Measurements from ENCODE around the gene PCDHA10. TPM values are rescaled to one million over a fixed set of nuclear protein-coding genes. Genes with fewer than 3 reads are reported as not detected.
"Not testable (repeated sequence)": the region's sequence is repeated elsewhere in the genome, so short reads cannot be mapped to it uniquely, and the experiment has no call there.

PCDHA10 gene, protein sequence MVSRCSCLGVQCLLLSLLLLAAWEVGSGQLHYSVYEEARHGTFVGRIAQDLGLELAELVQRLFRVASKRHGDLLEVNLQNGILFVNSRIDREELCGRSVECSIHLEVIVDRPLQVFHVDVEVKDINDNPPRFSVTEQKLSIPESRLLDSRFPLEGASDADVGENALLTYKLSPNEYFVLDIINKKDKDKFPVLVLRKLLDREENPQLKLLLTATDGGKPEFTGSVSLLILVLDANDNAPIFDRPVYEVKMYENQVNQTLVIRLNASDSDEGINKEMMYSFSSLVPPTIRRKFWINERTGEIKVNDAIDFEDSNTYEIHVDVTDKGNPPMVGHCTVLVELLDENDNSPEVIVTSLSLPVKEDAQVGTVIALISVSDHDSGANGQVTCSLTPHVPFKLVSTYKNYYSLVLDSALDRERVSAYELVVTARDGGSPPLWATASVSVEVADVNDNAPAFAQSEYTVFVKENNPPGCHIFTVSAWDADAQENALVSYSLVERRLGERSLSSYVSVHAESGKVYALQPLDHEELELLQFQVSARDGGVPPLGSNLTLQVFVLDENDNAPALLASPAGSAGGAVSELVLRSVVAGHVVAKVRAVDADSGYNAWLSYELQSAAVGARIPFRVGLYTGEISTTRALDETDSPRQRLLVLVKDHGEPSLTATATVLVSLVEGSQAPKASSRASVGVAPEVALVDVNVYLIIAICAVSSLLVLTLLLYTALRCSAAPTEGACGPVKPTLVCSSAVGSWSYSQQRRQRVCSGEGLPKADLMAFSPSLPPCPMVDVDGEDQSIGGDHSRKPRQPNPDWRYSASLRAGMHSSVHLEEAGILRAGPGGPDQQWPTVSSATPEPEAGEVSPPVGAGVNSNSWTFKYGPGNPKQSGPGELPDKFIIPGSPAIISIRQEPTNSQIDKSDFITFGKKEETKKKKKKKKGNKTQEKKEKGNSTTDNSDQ
- polyA plus RNA-seq (ENCODE audit: insufficient read length in 12 of 12): under 1 TPM in 10 of 12 donors, not detected in 2; 0.04 to 0.25 (median 0.10) TPM
- long read RNA-seq, donor 1, full-length matches to known transcripts: 3 of 3 reads
- long read RNA-seq, donor 1, partial matches to known transcripts: 0 of 3 reads
- long read RNA-seq, donor 1, other reads (novel, unspliced or antisense): 0 of 3 reads
- long read RNA-seq, donor 2: 0 reads
- long read RNA-seq, donor 3: 0 reads
- long read RNA-seq, donor 4, full-length matches to known transcripts: 1 of 1 reads
- long read RNA-seq, donor 4, partial matches to known transcripts: 0 of 1 reads
- long read RNA-seq, donor 4, other reads (novel, unspliced or antisense): 0 of 1 reads
- long read RNA-seq, donor 5: 0 reads
- long read RNA-seq, donor 6: 0 reads
- long read RNA-seq, donor 7: 0 reads
- long read RNA-seq, donor 8: 0 reads
- long read RNA-seq, donor 9: 0 reads
- long read RNA-seq, donor 10: 0 reads
- long read RNA-seq, donor 11: 0 reads

DNA sequence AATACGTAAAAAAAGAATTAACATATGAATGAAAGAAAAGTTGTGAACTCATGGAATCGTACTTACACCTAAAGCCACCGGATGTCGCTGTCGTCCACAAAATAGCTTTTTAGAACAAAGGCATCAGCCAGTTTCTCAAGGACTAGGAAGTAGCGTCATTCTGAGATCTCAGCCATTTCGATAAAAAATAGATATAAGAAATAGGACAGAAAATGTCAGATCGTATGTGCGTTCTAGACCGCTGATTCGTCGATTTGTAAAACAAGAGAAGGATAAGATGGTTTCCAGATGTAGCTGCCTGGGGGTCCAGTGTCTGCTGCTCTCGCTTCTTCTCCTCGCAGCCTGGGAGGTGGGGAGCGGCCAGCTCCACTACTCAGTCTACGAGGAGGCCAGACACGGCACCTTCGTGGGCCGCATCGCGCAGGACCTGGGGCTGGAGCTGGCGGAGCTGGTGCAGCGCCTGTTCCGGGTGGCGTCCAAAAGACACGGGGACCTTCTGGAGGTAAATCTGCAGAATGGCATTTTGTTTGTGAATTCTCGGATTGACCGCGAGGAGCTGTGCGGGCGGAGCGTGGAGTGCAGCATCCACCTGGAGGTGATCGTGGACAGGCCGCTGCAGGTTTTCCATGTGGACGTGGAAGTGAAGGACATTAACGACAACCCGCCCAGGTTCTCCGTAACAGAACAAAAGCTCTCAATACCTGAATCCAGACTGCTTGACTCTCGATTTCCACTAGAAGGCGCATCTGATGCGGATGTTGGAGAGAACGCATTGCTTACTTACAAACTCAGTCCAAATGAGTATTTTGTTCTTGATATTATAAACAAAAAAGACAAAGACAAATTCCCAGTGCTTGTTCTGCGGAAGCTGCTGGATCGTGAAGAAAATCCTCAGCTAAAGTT lies at the start of gene PCDHA10:
PCDHA10 (plus strand) TSS at position 126 of the 903 bp plus-strand sequence; CDS start at position 278, 152 bp downstream.
- no peak for DNase-seq

- DNase-seq: no peak
These were observed 48.6 kb upstream of the PCDHA10 start, which contains the start of gene PCDHA4 for GRCh38 chr5:140806834-140807775. TSS of gene PCDHA4 (plus strand) at chr5:140807068.

- not testable (repeated sequence) for DNase-seq
These were observed 47.3 kb upstream of the PCDHA10 start for GRCh38 chr5:140808241-140808888.

DNA sequence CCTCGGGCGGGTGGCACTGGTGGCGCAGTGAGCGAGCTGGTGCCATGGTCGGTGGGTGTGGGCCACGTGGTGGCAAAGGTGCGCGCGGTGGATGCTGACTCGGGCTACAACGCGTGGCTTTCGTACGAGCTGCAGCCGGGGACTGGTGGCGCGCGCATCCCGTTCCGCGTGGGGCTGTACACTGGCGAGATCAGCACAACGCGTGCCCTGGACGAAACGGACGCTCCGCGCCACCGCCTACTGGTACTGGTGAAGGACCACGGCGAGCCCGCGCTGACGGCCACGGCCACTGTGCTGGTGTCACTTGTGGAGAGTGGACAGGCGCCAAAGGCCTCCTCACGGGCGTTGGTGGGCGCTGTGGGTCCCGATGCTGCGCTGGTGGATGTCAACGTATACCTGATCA lies 46.8 kb upstream of the PCDHA10 start:
- no peak for DNase-seq

DNA sequence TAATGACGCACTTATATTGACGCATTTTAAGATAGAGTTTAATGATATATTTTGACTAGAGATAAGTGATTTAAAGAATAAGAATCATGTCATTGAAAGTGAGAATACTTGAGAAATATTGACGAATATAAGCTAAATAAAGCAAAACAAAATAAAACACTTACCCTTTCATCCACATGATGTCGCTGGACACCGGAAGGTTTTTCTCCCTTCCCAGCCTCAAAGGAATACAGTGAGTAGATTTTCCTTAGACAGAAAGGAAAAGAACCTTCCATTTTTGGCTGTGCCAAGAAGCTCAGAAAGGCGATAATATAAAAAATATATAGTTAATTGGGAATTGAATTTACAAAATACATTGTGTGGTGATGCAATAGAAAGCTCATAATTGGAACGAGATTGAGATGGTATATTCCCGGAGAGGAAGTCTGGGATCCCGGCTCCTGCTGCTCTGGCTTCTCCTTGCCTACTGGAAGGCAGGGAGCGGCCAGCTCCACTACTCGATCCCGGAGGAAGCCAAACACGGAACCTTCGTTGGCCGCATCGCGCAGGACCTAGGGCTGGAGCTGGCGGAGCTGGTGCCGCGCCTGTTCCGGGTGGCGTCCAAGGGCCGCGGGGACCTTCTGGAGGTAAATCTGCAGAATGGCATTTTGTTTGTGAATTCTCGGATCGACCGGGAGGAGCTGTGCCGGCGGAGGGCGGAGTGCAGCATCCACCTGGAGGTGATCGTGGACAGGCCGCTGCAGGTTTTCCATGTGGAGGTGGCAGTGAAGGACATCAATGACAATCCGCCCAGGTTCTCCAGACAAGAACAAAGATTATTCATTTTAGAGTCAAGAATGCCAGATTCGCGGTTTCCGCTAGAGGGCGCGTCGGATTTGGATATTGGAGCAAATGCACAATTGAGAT lies 34.1 kb upstream of the PCDHA10 start, which contains the start of gene PCDHA5:
PCDHA5 (plus strand) TSS at position 239 of the 906 bp plus-strand sequence.
- no peak for DNase-seq

GRCh38 chr5:140822281-140822629 lies 33.4 kb upstream of the PCDHA10 start:
- no peak for DNase-seq

GRCh38 chr5:140822969-140823368 lies 32.7 kb upstream of the PCDHA10 start:
- DNase-seq: not testable (repeated sequence)

DNA sequence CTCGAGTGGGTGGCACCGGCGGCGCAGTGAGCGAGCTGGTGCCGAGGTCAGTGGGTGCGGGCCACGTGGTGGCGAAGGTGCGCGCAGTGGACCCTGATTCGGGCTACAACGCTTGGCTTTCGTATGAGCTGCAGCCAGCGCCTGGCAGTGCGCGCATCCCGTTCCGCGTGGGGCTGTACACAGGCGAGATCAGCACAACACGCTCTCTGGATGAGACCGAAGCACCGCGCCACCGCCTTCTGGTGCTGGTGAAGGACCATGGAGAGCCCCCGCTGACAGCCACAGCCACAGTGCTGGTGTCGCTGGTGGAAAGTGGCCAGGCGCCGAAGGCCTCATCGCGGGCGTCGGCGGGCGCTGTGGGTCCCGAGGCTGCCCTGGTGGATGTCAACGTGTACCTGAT lies 32.2 kb upstream of the PCDHA10 start:
- DNase-seq: no peak

DNA sequence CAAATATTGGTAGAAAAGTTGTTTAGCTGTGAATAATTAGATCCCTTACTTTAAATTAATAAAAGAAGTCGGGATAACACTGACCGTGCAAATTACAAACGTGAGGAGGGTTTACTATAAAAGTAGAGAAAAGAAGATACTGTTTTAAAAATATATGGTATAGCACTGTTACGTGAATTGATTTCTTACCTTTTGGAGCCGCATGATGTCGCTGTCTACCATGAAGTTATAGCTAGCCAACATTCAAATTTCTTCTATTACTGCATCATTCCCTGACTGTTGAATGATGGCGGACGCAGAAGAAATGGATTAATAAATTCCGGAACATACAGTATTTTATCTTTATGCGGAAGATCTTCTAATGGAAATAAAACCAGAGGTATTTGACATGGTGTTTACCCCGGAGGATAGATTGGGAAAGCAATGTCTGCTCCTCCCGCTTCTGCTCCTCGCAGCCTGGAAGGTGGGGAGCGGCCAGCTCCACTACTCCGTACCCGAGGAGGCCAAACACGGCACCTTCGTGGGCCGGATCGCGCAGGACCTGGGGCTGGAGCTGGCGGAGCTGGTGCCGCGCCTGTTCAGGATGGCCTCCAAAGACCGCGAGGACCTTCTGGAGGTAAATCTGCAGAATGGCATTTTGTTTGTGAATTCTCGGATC lies 27.9 kb upstream of the PCDHA10 start, which contains the start of gene PCDHA6:
PCDHA6 (plus strand) TSS at position 257 of the 658 bp plus-strand sequence; CDS start at position 389, 132 bp downstream.
- no peak for DNase-seq

DNA sequence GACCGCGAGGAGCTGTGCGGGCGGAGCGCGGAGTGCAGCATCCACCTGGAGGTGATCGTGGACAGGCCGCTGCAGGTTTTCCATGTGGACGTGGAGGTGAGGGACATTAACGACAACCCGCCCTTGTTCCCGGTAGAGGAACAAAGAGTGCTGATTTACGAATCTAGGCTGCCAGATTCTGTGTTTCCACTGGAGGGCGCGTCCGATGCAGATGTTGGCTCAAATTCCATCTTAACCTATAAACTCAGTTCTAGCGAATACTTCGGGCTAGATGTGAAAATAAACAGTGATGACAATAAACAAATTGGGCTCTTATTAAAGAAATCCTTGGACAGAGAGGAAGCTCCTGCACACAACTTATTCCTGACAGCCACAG lies 27.3 kb upstream of the PCDHA10 start:
- no peak for DNase-seq

DNA sequence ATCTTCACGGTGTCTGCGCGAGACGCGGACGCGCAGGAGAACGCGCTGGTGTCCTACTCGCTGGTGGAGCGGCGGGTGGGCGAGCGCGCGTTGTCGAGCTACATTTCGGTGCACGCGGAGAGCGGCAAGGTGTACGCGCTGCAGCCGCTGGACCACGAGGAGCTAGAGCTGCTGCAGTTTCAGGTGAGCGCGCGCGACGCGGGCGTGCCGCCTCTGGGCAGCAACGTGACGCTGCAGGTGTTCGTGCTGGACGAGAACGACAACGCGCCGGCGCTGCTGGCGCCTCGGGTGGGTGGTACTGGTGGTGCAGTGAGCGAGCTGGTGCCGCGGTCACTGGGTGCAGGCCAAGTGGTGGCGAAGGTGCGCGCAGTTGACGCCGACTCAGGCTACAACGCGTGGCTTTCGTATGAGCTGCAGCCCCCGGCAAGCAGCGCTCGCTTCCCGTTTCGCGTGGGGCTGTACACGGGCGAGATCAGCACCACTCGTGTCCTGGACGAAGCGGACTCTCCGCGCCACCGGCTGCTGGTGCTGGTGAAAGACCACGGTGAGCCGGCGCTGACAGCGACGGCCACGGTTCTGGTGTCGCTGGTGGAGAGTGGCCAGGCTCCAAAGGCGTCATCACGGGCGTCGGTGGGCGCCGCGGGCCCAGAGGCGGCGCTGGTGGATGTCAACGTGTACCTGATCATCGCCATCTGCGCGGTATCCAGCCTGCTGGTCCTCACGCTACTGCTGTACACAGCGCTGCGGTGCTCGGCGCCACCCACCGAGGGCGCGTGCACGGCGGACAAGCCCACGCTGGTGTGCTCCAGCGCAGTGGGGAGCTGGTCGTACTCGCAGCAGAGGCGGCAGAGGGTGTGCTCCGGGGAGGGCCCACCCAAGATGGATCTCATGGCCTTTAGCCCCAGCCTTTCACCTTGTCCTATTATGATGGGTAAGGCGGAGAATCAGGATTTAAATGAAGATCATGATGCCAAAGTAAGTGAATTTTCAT lies 25.9 kb upstream of the PCDHA10 start:
- not testable (repeated sequence) for DNase-seq

DNA sequence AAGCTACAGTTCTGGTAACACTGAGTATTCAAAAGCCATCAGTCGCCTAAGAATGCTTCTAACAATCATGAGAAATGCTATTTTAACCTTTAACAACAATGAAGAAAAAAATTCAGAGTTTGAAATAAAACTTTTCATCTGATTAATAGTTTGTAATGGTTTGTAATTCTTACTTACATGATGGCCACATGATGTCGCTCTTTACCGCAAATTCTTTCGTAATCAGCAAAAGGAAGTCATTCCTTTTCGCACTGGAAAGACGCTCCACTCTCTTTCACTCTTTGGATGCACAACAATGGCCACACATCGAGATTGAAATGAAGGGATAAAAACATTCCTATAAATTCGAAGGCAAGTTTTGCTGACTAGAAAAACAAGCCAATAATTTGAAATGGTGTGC lies 21.7 kb upstream of the PCDHA10 start, which contains the start of gene PCDHA7:
PCDHA7 (plus strand) TSS at position 277 of the 400 bp plus-strand sequence; CDS start at position 392, 115 bp downstream.
- no peak for DNase-seq

GRCh38 chr5:140834439-140835008 lies 21.2 kb upstream of the PCDHA10 start:
- DNase-seq: not testable (repeated sequence)

DNA sequence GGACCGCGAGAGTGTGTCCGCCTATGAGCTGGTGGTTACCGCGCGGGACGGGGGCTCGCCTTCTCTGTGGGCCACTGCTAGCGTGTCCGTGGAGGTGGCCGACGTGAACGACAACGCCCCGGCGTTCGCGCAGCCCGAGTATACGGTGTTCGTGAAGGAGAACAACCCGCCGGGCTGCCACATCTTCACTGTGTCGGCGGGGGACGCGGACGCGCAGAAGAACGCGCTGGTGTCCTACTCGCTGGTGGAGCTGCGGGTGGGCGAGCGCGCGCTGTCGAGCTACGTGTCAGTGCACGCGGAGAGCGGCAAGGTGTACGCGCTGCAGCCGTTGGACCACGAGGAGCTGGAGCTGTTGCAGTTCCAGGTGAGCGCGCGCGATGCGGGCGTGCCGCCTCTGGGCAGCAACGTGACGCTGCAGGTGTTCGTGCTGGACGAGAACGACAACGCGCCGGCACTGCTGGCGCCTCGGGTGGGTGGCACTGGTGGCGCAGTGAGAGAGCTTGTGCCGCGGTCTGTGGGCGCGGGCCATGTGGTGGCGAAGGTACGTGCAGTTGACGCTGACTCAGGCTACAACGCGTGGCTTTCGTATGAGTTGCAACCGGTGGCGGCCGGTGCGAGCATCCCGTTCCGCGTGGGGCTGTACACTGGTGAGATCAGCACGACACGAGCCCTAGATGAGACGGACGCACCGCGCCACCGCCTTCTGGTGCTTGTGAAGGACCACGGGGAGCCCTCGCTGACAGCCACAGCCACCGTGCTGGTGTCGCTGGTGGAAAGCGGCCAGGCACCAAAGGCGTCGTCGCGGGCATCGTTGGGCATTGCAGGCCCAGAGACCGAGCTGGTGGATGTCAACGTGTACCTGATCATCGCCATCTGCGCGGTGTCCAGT lies 19.8 kb upstream of the PCDHA10 start:
- no peak for DNase-seq
